OCI-LY3 (cell line): Measurements from ENCODE around the gene HAO2.

Experiments
- CTCF ChIP-seq: fragments of 200-600, 300-600 bp; sonication (generic); IDR thresholded peaks from 2 replicates; pipeline ENCODE4 v1.5.1; 2014; ENCODE audit warnings: antibody characterized with exemption, low read length, low read depth
- EZH2phosphoT487 ChIP-seq: fragments of 200-600 bp; shearing (Covaris generic); IDR thresholded peaks from 2 replicates; pipeline ENCODE4 v1.6.1; 2018; ENCODE audit warnings: antibody characterized with exemption, mixed run types, low read depth

GRCh38 chr1:119327450-119328155 lies 41.0 kb upstream of the HAO2 start:
- TF ChIP-seq CTCF (peak; percentile 67), EZH2phosphoT487 (no peak)
